Stimulated activated CD8-positive, alpha-beta memory T cell treated with anti-CD3 and anti-CD28 coated beads, Interleukin-15, amount 100 ng/mL, for 48 hours (primary cell): Measurements from ENCODE around the gene FHOD3.

Source experiments
- DNase-seq, 2 donors: peaks; one replicate each; pipeline ENCODE4 v3.0.0-alpha.2; 2020; ENCODE audit warnings: low read depth in 2 of 2

FHOD3 gene

GRCh38 chr18:36828630-36829361 is 531.3 kb downstream of the FHOD3 start, which contains the start of the genes KIAA1328 and TPGS2:
KIAA1328 (plus strand) TSS chr18:36829127; CDS start chr18:36829139, 12 bp downstream.
TPGS2 (minus strand) TSS chr18:36829002; CDS start chr18:36828767, 235 bp downstream.
- DNase-seq = peak; percentile 83 to 86
